ENCODE results near the gene FHL1. TPM values are rescaled to one million over a fixed set of nuclear protein-coding genes. Genes with fewer than 3 reads are reported as not detected.

The FHL1 gene
- total RNA-seq, 1 donor from 2014 or later, result 248 TPM

DNA sequence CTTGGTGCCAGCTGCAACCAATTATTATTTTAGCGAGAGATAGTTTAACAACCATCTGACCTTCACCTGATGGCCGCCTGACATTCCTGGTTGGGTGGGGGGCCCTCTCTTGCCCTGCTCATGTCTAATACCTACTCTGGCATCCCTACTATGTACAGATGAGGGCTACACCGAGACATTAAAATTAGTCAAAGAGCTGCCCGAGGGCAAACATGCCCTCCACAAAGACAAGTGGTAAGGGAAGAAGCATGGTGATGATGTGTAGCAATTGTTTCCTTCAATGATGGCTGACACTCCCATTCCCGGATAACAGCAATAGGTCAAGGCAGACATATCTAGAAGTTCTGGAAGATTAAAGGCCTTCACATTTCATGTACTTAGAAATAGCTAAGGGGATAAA, 54.3 kb downstream of the FHL1 start:
- Histone ChIP-seq H3K27ac (no peak overlapping the region), H3K36me3 (peaks cover 4% of the 10 kb centered on the region), H3K9me3 (no peaks in the 10 kb centered on the region), H3K4me3 (no peak overlapping the region), H3K27me3 (ENCODE audit: low read depth) (no peaks in the 10 kb centered on the region), H3K4me1 (peaks cover 44% of the 10 kb centered on the region)
- ATAC-seq (no peak), DNase-seq (no peak)
- TF ChIP-seq, protein P1, sequence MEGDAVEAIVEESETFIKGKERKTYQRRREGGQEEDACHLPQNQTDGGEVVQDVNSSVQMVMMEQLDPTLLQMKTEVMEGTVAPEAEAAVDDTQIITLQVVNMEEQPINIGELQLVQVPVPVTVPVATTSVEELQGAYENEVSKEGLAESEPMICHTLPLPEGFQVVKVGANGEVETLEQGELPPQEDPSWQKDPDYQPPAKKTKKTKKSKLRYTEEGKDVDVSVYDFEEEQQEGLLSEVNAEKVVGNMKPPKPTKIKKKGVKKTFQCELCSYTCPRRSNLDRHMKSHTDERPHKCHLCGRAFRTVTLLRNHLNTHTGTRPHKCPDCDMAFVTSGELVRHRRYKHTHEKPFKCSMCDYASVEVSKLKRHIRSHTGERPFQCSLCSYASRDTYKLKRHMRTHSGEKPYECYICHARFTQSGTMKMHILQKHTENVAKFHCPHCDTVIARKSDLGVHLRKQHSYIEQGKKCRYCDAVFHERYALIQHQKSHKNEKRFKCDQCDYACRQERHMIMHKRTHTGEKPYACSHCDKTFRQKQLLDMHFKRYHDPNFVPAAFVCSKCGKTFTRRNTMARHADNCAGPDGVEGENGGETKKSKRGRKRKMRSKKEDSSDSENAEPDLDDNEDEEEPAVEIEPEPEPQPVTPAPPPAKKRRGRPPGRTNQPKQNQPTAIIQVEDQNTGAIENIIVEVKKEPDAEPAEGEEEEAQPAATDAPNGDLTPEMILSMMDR (IDR thresholded peaks at IDR 0.05), result no peak
- intact Hi-C loops (cut with DNase I), result no loop called here

DNA sequence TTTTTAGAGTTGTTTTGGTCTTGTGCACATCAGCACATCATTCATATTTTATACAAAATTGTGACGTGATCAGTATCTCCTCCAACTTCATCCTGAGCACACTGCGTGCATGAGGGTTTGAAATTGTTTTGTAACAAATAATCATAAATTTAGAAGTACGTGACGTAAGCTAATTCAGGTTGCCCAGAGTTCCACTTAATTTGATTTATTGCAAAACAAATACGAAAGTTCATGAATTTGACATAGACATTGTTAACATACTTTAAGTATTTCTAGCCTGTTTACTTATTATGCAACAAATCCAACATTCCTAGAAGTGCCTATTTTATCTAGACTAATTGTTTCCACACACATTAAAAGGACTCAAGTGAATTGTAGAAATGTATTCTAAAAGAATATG, 55.6 kb downstream of the FHL1 start:
- peak overlapping the region; percentile 53 for H3K27ac ChIP-seq
- H3K36me3 ChIP-seq, result peaks cover 12% of the 10 kb centered on the region
- no peak for DNase-seq
- intact Hi-C loops (cut with DNase I), result no loop called here
- H3K9me3 ChIP-seq, result no peaks in the 10 kb centered on the region
- no peak overlapping the region for H3K4me3 ChIP-seq
- H3K27me3 ChIP-seq (ENCODE audit: low read depth), result no peaks in the 10 kb centered on the region
- TF ChIP-seq, protein P1 (IDR thresholded peaks at IDR 0.05), result no peak
- peaks cover 44% of the 10 kb centered on the region for H3K4me1 ChIP-seq
- ATAC-seq, result peak; percentile 46 to 54

DNA sequence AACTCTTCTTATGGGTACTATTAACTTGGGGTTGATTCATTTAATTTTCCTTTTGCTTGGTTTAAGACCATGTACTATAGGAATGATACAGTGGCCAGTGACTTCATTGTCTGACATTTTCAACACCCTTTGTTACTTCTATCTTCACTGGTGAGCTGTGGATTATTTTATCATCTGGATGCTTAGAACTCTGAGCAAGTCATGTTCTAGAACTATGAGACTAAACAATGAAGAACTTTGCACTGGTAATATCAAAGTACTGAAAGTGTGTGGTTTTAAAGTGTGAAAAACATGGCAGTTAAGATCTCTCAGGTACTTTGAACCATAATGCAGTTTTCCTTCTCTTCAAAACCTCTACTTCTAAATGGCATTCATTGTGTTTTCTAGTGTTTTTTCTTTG, 56.1 kb downstream of the FHL1 start:
- no peaks in the 10 kb centered on the region for H3K27me3 ChIP-seq (ENCODE audit: low read depth)
- no peak overlapping the region for H3K4me3 ChIP-seq
- no peaks in the 10 kb centered on the region for H3K9me3 ChIP-seq
- intact Hi-C loops (cut with DNase I), result no loop called here
- DNase-seq, result no peak
- peaks cover 44% of the 10 kb centered on the region for H3K4me1 ChIP-seq
- no peak for ATAC-seq
- peak overlapping the region; percentile 73 for H3K27ac ChIP-seq
- peaks cover 17% of the 10 kb centered on the region for H3K36me3 ChIP-seq
- TF ChIP-seq, protein P1 (IDR thresholded peaks at IDR 0.05), result no peak

DNA sequence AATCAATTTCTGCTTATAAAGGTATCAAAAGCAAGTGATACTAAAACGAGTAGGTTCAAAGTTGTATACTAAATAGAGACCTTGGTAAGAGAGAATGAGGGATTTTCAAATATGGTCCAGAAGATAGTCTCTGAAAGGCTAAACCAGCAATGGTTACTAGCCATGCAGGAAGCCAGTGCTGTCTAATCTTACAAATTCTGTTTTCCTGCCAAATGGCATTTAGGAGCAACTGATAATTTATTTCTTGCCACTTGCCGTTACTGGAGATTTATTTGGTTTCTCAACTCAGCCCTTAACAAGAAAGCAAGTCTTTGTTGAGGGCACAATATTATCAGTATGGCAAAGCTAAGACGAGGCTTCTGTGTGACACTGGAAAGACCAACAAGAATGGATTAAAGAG, 56.6 kb downstream of the FHL1 start:
- H3K27me3 ChIP-seq (ENCODE audit: low read depth), result no peaks in the 10 kb centered on the region
- no peak overlapping the region for H3K4me3 ChIP-seq
- DNase-seq (no peak), ATAC-seq (no peak)
- H3K4me1 ChIP-seq, result peaks cover 45% of the 10 kb centered on the region
- intact Hi-C loops (cut with DNase I), result no loop called here
- H3K36me3 ChIP-seq, result peaks cover 19% of the 10 kb centered on the region
- H3K27ac ChIP-seq, result peak overlapping the region; percentile 73
- H3K9me3 ChIP-seq, result no peaks in the 10 kb centered on the region
- TF ChIP-seq, protein P1 (IDR thresholded peaks at IDR 0.05), result no peak

DNA sequence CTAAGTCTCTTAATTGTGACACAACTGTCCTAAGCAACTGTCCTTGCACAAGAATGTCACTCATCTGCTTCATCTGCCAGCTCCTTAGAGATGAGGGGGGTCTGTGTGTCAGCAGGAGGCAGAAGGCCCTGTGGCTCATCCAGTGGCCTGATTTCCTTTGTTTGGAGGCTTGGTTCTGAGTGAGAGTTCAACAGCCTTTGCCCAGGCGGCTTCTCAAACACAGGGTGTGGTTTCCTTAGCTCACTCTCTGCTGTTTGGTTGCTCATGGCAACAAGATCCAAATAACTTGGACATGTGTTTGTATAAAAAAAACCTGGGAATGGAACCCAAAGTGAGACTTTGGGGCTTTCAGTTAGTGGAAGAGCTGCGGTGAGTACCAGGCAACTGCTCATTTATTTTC, 57.2 kb downstream of the FHL1 start:
- H3K27me3 ChIP-seq (ENCODE audit: low read depth), result no peaks in the 10 kb centered on the region
- DNase-seq, result peak; percentile 57
- H3K36me3 ChIP-seq, result peaks cover 19% of the 10 kb centered on the region
- no peak overlapping the region for H3K4me3 ChIP-seq
- ATAC-seq, result peak; percentile 75 to 88
- TF ChIP-seq, protein P1 (IDR thresholded peaks at IDR 0.05), result no peak
- peaks cover 48% of the 10 kb centered on the region for H3K4me1 ChIP-seq
- no peaks in the 10 kb centered on the region for H3K9me3 ChIP-seq
- peak overlapping the region; percentile 73 for H3K27ac ChIP-seq
- intact Hi-C loops (cut with DNase I), result no loop called here
